KOPT-K1 (cell line): ENCODE results near the gene LIPE.

Source experiments
- H3K27ac ChIP-seq: fragments of 200-600 bp; sonication (generic); 2 replicates; pipeline ENCODE4 v1.5.1; 2016; ENCODE audit warnings: antibody characterized with exemption, mild to moderate bottlenecking, low read depth, low read length; ENCODE audit not compliant: poor library complexity, severe bottlenecking
- H3K36me3 ChIP-seq: fragments of 200-600 bp; sonication (generic); 2 replicates; pipeline ENCODE4 v1.5.1; 2017; ENCODE audit warnings: antibody characterized with exemption, mild to moderate bottlenecking, low read length, moderate library complexity; ENCODE audit not compliant: insufficient read depth
- H3K9me3 ChIP-seq: fragments of 200-600 bp; sonication (generic); 2 replicates; pipeline ENCODE4 v1.5.1; 2017; ENCODE audit warnings: antibody characterized with exemption, low read length, mild to moderate bottlenecking; ENCODE audit not compliant: insufficient read depth, poor library complexity, severe bottlenecking

The LIPE gene

GRCh38 chr19:42386974-42387707 is 40.0 kb downstream of the LIPE start:
- H3K36me3 ChIP-seq = no peaks in the 10 kb centered on the region
- no peak overlapping the region for H3K27ac ChIP-seq

GRCh38 chr19:42380155-42380554 is 47.0 kb downstream of the LIPE start:
- H3K36me3 ChIP-seq = no peaks in the 10 kb centered on the region
- no peak overlapping the region for H3K27ac ChIP-seq
- H3K9me3 ChIP-seq = no peaks in the 10 kb centered on the region

More at GRCh38 chr19:42386974-42387707, 40.0 kb downstream of the LIPE start:
- H3K9me3 ChIP-seq = no peaks in the 10 kb centered on the region

DNA sequence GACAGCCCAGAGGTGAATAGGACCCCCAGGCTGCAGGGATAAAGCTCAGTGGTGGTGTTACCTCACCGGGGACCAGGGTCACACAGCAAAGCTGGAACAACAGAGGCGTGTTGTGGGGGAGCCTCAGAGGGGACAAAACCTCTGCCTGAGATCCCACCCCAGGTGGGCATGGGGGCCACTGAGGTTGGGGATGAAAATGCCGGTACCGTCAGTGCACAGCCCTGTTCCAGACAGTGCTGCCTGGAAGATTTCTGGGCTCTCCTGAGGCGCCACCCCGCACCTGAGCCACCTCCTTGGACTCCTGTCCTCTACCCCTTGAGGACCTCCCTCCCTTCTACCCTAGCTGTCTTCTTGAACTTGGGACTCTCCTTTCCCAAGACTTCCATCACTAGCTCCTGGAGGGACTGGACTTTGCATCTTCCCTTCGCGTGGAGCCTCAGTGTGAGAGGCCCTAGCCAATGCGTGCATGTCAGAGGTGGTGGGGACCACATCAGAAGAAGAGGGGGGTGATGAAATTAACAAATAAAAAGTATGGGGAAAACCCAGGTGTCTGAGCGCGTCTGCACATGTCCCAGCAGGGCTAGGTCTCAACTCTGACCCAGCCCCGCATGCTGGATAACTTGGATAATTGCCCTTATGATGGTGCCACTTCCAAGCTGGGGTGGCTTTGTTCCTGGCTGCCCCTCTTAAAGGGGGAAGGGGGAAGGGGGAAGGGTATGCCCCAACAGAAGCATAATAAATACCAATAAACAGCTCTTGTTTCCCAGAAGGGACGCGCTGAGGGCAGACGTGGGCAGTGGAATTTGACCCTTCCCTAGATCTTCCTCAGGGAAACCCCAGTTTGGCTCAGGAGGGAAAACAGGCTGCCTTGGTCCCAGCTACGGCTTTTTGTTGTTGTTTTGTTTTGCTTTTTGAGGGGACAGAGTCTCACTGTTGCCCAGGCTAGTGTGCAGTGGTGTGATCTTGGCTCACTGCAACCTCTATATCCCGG is 48.7 kb downstream of the LIPE start:
- H3K36me3 ChIP-seq = no peaks in the 10 kb centered on the region
- H3K27ac ChIP-seq = no peak overlapping the region
- H3K9me3 ChIP-seq = no peaks in the 10 kb centered on the region

- Histone ChIP-seq H3K27ac (no peak overlapping the region), H3K36me3 (no peaks in the 10 kb centered on the region), H3K9me3 (no peaks in the 10 kb centered on the region)
Measured at GRCh38 chr19:42376177-42376555, 51.0 kb downstream of the LIPE start.

DNA sequence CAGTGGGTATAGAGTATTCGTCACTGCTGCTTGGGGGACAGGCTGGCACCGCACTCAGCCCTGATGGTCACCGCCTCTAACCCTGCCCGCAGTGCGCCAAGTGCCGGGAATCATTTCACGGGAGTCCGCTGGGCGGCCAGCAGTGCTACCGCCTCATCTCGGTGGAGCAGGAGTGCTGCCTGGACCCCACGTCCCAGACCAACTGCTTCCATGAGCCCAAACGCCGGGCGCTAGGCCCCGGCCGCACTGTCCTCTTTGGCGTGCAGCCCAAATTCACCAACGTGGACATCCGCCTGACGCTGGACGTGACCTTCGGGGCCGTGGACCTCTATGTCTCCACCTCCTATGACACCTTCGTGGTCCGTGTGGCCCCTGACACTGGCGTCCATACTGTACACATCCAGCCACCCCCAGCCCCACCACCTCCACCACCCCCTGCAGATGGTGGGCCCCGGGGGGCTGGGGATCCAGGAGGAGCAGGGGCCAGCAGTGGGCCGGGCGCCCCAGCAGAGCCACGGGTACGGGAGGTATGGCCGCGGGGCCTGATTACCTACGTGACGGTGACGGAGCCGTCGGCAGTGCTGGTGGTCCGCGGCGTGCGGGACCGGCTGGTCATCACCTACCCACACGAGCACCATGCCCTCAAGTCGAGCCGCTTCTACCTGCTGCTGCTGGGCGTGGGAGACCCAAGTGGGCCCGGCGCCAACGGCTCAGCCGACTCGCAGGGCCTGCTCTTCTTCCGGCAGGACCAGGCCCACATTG is 51.6 kb downstream of the LIPE start:
- H3K9me3 ChIP-seq = no peaks in the 10 kb centered on the region
- no peak overlapping the region for H3K27ac ChIP-seq
- no peaks in the 10 kb centered on the region for H3K36me3 ChIP-seq

- H3K9me3 ChIP-seq = no peaks in the 10 kb centered on the region
- no peaks in the 10 kb centered on the region for H3K36me3 ChIP-seq
- no peak overlapping the region for H3K27ac ChIP-seq
Measured at GRCh38 chr19:42374826-42375376, 52.3 kb downstream of the LIPE start.

- H3K9me3 ChIP-seq = no peaks in the 10 kb centered on the region
- H3K36me3 ChIP-seq = no peaks in the 10 kb centered on the region
- no peak overlapping the region for H3K27ac ChIP-seq
Measured at GRCh38 chr19:42370626-42371175, 56.5 kb downstream of the LIPE start.

GRCh38 chr19:42370068-42370520 is 57.1 kb downstream of the LIPE start:
- Histone ChIP-seq H3K36me3 (no peaks in the 10 kb centered on the region), H3K27ac (no peak overlapping the region), H3K9me3 (no peaks in the 10 kb centered on the region)

DNA sequence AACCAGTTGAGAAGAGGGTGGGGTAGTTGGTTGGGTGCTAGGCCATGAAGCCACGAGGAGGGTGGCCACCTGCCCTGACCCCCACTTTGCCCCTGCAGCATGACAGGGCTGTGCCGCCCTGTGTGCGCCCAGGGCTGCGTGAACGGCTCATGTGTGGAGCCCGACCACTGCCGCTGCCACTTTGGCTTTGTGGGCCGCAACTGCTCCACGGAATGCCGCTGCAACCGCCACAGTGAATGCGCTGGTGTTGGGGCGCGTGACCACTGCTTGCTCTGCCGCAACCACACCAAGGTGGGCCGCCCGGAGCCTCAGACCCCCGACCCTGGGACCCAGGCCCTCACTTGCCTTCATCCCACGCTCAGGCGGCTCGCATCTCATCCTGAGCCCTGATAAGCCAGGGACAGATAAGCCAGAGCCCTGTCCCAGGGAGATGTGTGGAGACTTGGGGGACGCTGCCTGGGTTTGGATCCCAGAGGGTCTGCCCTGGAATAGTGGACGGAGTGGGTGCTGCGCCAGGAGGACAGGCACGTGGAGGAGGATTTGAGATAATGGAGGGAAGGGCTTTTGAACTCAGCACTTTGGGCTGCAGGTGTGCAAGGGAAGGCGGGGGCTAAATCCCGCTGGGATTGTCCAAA is 57.6 kb downstream of the LIPE start:
- H3K27ac ChIP-seq = no peak overlapping the region
- no peaks in the 10 kb centered on the region for H3K36me3 ChIP-seq

DNA sequence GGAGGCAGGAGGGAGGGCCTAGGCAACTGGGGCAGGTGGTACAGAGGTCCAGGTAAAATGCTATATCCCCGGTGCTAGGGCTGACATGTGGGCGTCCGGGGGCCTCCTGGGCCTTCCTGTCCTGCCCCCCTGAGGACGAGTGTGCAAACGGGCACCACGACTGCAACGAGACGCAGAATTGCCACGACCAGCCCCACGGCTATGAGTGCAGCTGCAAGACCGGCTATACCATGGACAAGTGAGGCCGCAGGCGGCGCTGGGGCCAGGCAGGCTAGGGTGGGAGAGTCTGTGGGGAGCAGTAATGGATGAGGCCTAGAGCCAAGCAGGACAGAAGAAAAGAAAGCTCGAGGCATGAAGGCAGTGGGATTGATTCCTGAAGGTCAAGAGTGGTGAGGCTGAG is 58.4 kb downstream of the LIPE start:
- no peak overlapping the region for H3K27ac ChIP-seq
- no peaks in the 10 kb centered on the region for H3K9me3 ChIP-seq
- H3K36me3 ChIP-seq = peaks cover 7% of the 10 kb centered on the region; the same call in 1 of the 2 replicates

More for the DNA sequence above, 57.6 kb downstream of the LIPE start:
- no peaks in the 10 kb centered on the region for H3K9me3 ChIP-seq

DNA sequence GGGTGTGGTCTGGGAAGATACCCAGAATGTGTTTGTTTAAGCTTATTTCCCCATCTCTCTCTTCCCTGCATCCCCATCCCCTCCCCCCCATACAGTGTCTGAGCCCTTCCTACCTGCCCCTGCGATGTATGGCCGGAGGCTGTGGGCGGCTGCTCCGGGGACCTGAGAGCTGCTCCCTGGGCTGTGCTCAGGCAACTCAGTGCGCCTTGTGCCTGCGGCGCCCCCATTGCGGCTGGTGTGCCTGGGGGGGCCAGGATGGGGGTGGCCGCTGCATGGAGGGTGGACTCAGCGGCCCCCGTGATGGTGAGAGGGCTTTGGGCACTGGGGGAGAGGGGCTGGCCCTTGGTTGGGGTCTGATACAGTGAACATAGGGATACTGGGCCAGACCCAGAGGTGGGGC is 58.8 kb downstream of the LIPE start:
- Histone ChIP-seq H3K9me3 (no peaks in the 10 kb centered on the region), H3K36me3 (peaks cover 10% of the 10 kb centered on the region; the same call in 1 of the 2 replicates), H3K27ac (no peak overlapping the region)

DNA sequence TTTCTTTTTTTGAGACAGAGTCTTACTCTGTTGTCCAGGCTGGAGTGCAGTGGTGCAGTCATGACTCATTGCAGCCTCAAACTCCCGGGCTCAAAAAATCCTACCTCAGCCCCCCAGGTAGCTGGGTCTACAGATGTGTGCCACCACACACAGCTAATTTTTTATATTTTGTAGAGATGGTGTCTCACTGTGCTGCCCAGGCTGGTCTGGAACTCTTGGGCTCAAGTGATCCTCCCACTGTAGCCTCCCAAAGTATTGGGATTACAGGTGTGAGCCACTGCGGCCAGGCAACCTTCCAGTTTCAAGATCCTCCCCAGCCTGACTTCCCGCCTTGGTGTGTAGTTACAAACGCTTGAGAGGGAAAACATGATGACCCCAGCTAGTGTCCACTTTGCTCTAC is 59.3 kb downstream of the LIPE start:
- no peaks in the 10 kb centered on the region for H3K9me3 ChIP-seq
- peaks cover 10% of the 10 kb centered on the region; the same call in 1 of the 2 replicates for H3K36me3 ChIP-seq
- H3K27ac ChIP-seq = no peak overlapping the region

DNA sequence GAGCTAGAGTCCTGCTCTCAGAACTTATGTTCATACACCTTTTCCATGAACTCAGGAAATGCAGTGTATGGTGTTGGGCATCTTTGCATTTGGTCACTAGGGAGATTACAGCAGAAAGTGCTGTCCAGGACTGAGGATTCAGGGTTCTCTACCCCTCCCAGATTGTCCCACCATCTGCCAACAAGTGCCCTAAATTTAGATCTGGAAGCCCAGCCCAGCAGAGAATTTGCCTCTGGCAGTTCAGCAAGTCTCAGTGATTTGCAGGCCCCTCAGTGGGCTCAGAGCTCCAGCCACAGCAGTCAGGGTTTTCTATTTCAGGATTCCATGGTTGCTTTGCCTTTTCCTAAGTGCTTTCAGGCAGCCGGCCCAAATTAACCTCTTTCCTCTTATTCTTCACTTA is 60.5 kb downstream of the LIPE start:
- H3K36me3 ChIP-seq = peaks cover 10% of the 10 kb centered on the region; the same call in 1 of the 2 replicates
- no peaks in the 10 kb centered on the region for H3K9me3 ChIP-seq
- no peak overlapping the region for H3K27ac ChIP-seq
